ENCODE results near the gene FRMPD3. TPM values are rescaled to one million over a fixed set of nuclear protein-coding genes. Genes with fewer than 3 reads are reported as not detected.
"Not testable (repeated sequence)": the region's sequence is repeated elsewhere in the genome, so short reads cannot be mapped to it uniquely, and the experiment has no call there.

The FRMPD3 gene
- total RNA-seq, 1 donor from 2014 or later, result 0.17 TPM

DNA sequence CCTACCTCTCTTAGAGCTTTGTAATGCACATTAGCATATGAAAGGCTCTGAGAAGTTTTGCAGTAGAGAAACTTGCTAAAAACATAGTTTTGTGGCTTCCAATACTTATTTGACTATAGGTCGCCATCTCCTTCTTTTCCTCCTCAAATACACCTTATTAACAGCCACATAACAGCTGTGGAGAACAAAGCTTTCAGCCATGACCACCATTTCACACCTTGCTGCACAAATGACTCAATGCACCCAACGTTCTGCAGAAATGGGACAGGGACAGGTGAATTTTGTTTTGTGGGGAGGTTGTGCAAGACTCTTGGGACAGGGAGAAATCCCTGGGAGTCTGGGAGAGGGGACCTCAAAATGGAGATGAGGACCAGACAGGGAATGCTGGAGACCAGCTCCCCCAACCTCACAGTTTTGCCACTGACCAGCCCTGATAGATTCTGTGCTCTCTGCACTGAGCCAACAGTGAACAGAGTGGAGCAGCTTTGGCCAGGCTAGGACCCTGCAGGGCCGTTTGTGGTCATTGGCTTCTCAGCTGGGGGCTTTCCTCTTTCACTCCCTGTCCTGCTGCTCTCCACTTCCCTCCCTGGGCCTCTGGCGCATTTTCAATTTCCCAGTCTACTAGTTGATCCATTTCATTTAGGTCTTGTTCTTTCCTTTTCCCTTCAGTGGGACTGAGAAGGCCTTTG, 16.6 kb downstream of the FRMPD3 start:
- Histone ChIP-seq H3K27me3 (no peaks in the 10 kb centered on the region), H3K27ac (no peak overlapping the region), H3K4me1 (no peaks in the 10 kb centered on the region), H3K36me3 (no peaks in the 10 kb centered on the region), H3K9me3 (no peaks in the 10 kb centered on the region), H3K4me3 (no peak overlapping the region)
- intact Hi-C loops (cut with DNase I), result no loop called here
- no peak for ATAC-seq
- no peak for DNase-seq
- TF ChIP-seq, protein P1, sequence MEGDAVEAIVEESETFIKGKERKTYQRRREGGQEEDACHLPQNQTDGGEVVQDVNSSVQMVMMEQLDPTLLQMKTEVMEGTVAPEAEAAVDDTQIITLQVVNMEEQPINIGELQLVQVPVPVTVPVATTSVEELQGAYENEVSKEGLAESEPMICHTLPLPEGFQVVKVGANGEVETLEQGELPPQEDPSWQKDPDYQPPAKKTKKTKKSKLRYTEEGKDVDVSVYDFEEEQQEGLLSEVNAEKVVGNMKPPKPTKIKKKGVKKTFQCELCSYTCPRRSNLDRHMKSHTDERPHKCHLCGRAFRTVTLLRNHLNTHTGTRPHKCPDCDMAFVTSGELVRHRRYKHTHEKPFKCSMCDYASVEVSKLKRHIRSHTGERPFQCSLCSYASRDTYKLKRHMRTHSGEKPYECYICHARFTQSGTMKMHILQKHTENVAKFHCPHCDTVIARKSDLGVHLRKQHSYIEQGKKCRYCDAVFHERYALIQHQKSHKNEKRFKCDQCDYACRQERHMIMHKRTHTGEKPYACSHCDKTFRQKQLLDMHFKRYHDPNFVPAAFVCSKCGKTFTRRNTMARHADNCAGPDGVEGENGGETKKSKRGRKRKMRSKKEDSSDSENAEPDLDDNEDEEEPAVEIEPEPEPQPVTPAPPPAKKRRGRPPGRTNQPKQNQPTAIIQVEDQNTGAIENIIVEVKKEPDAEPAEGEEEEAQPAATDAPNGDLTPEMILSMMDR (IDR thresholded peaks at IDR 0.05), result no peak

DNA sequence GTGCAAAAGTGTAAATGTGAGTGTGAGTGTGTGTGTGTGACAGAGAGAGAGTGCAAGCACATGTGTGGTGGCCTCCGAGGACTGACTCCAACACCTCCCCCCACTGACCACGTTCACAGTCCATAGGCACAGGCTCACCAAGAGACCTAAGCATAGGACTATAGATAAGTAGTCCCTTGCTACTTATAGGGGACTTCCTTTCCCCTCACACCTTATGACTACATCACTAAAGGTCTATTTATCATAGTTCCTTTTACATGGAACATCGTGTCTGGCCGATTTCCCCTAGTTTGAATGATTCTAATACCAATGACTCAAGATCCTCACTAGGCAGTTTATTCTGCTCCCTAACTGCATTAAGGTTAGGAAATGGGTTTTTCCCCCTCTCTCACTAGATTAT, 17.8 kb downstream of the FRMPD3 start:
- intact Hi-C loops (cut with DNase I), result no loop called here
- Histone ChIP-seq H3K27ac (no peak overlapping the region), H3K4me3 (no peak overlapping the region), H3K9me3 (no peaks in the 10 kb centered on the region), H3K27me3 (no peaks in the 10 kb centered on the region), H3K4me1 (no peaks in the 10 kb centered on the region), H3K36me3 (no peaks in the 10 kb centered on the region)
- ATAC-seq (no peak), DNase-seq (no peak)
- TF ChIP-seq, protein P1 (IDR thresholded peaks at IDR 0.05), result no peak

DNA sequence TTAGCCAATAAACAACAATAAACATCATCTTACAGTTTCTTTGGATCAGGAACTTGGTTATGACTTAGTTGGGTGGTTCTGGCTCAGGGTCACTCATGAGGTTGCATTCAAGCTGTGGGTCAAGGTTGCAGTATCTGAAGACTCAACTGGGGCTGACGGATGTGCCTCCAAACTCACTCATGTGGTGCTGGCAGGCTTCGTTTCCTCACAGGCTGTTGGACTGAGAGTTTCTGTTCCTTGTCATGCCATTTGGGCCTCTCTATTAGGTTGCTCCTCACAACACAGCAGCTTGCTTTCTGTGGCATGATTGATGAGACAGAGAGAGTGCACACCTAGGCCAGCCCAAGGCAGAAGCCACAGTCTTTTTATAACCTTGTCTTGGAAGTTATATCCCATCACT, 20.7 kb downstream of the FRMPD3 start:
- no peak overlapping the region for H3K27ac ChIP-seq
- H3K4me1 ChIP-seq, result no peaks in the 10 kb centered on the region
- H3K4me3 ChIP-seq, result no peak overlapping the region
- no peak for ATAC-seq
- intact Hi-C loops (cut with DNase I), result no loop called here
- no peaks in the 10 kb centered on the region for H3K36me3 ChIP-seq
- H3K27me3 ChIP-seq, result no peaks in the 10 kb centered on the region
- no peak for DNase-seq
- H3K9me3 ChIP-seq, result no peaks in the 10 kb centered on the region
- TF ChIP-seq, protein P1 (IDR thresholded peaks at IDR 0.05), result no peak

DNA sequence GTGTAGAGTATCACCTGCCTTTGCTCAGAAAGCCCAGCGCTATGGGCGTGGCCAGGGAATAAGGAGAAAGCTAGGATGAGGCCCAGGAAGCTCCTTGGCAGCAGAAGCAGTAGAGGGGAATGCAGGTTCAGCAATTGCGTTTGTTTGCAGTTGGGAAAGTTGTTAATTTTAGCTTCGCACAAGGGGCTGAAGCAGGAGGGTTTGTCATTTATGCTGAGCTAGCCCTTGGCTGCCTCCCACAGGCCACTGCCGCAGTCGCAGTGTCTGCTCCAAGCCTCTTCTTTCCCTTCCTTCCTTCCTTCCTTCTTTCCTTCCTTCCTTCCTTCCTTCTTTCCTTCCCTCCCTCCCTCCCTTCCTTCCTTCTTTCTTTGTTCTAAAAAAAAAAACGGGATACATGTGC, 21.5 kb downstream of the FRMPD3 start:
- H3K36me3 ChIP-seq, result no peaks in the 10 kb centered on the region
- TF ChIP-seq, protein P1 (IDR thresholded peaks at IDR 0.05), result no peak
- DNase-seq, result no peak
- H3K27ac ChIP-seq, result no peak overlapping the region
- H3K27me3 ChIP-seq, result no peaks in the 10 kb centered on the region
- intact Hi-C loops (cut with DNase I), result no loop called here
- H3K4me3 ChIP-seq, result no peak overlapping the region
- no peaks in the 10 kb centered on the region for H3K4me1 ChIP-seq
- no peak for ATAC-seq
- no peaks in the 10 kb centered on the region for H3K9me3 ChIP-seq

DNA sequence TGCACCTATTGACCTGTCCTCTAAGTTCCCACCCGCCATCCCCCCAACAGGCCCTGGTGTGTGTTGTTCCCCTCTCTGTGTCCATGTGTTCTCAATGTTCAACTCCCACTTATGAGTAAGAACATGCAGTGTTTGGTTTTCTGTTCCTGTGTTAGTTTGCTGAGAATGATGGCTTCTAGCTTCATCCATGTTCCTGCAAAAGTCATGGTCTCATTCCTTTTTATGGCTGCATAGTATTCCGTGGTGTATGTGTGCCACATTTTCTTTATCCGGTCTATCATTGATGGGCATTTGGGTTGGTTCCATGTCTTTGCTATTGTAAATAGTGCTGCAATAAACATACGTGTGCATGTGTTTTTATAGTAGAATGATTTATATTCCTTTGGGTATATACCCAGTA, 22.0 kb downstream of the FRMPD3 start:
- DNase-seq; H3K4me3 ChIP-seq; H3K27me3 ChIP-seq; H3K27ac ChIP-seq; H3K36me3 ChIP-seq; intact Hi-C loops (cut with DNase I); H3K9me3 ChIP-seq; H3K4me1 ChIP-seq; ATAC-seq: not testable (repeated sequence)

DNA sequence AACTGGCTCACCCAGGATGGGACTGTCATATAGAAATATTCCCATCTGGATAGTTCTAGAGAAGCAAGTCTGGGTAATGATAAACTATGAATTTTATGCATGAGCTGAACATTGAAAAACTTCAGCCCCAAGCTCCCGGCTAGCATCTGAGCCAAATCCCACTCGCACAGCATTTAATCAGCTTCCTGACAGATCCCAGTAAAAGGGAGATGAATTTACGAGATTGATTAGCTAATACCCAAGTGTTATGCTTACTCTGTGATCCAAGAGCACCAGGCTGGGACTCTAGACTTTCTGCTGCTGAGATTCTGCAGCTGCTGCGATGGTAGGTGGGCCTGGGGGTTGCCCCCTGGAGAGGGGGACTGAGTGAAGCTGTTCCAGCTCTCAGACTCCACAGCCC, 28.0 kb downstream of the FRMPD3 start:
- no peak for DNase-seq
- no peaks in the 10 kb centered on the region for H3K9me3 ChIP-seq

More for the DNA sequence above, 28.0 kb downstream of the FRMPD3 start:
- ATAC-seq, result no peak
- Histone ChIP-seq H3K27me3 (no peaks in the 10 kb centered on the region), H3K27ac (no peak overlapping the region), H3K4me1 (no peaks in the 10 kb centered on the region), H3K36me3 (no peaks in the 10 kb centered on the region), H3K4me3 (no peak overlapping the region)
- TF ChIP-seq, protein P1 (IDR thresholded peaks at IDR 0.05), result no peak
- intact Hi-C loops (cut with DNase I), result no loop called here

Data from upper lobe of right lung (tissue), 1 donor.